Gastroesophageal sphincter (tissue), 4 donors: ENCODE results near the gene CUX1. TPM values are rescaled to one million over a fixed set of nuclear protein-coding genes. Genes with fewer than 3 reads are reported as not detected.

ENCODE experiments used
- ATAC-seq: fragments of 150-250 bp; one replicate; pipeline ENCODE4 v1.9.1; 2016; ENCODE audit warnings: mild to moderate bottlenecking, moderate library complexity
- H3K27ac ChIP-seq, 4 donors: fragments of 200-600 bp; sonication (generic) in 3 of 4; 1 replicate in 3 of 4; 2 replicates in 1 of 4; pipeline ENCODE4 v1.5.1; 2016 to 2019
- H3K27me3 ChIP-seq: fragments of 200-600 bp; sonication (generic); one replicate; pipeline ENCODE4 v1.5.1; 2019
- H3K36me3 ChIP-seq, 2 donors: fragments of 200-600 bp; sonication (generic); one replicate each; pipeline ENCODE4 v1.5.1; 2019; ENCODE audit warnings: control low read depth in 1 of 2
- H3K4me1 ChIP-seq, 3 donors: fragments of 200-600 bp; sonication (generic); 1 replicate in 2 of 3; 2 replicates in 1 of 3; pipeline ENCODE4 v1.5.1; 2016 to 2019; ENCODE audit warnings: control low read depth in 2 of 3
- H3K4me3 ChIP-seq, 2 donors: fragments of 200-600 bp; sonication (generic); one replicate each; pipeline ENCODE4 v1.5.1; 2019; ENCODE audit warnings: mild to moderate bottlenecking in 1 of 2, moderate library complexity in 1 of 2
- H3K9me3 ChIP-seq, 3 donors: fragments of 200-600 bp; sonication (generic); one replicate each; pipeline ENCODE4 v1.5.1; 2017 to 2019; ENCODE audit warnings: control low read depth in 2 of 3
- CTCF ChIP-seq, 4 experiments: fragments of 200-600 bp in 2 of 4; fragments of 450-650 bp in 2 of 4; sonication (generic) in 1 of 4; IDR thresholded peaks; one replicate each; pipeline ENCODE4 v1.5.1; 2017 to 2019; ENCODE audit warnings: antibody characterized with exemption in 4 of 4, mild to moderate bottlenecking in 2 of 4, moderate library complexity in 2 of 4
- EP300 ChIP-seq: sonication (generic); formaldehyde crosslinking; IDR thresholded peaks from one replicate; pipeline ENCODE4 v1.6.1; 2017; ENCODE audit warnings: antibody characterized with exemption, mild to moderate bottlenecking
- POLR2A ChIP-seq, 2 donors: fragments of 450-650 bp; IDR thresholded peaks; one replicate each; pipeline ENCODE4 v1.6.1; 2017; ENCODE audit warnings: antibody characterized with exemption in 2 of 2, mild to moderate bottlenecking in 2 of 2, moderate library complexity in 1 of 2
- POLR2AphosphoS5 ChIP-seq: sonication (generic); formaldehyde crosslinking; IDR thresholded peaks from one replicate; pipeline ENCODE4 v1.6.1; 2017; ENCODE audit warnings: antibody characterized with exemption
- WGBS, 2 donors: methylation state at CpG; one replicate each; pipeline ENCODE4 v1.1.5; 2018; ENCODE audit warnings: low coverage in 1 of 2; 5-methylcytosine and 5-hydroxymethylcytosine counted together
- total RNA-seq, 4 donors: library from RNA; depleted of rRNA; stranded (reverse); fragments of >200 nt; gene quantifications; one replicate each; pipeline ENCODE4 v1.1.0, GENCODE V29; 2016

Gene CUX1
- total RNA-seq, 4 donors from 2014 or later: 84.4 to 134 (median 110) TPM

- H3K27me3 ChIP-seq: no peaks in the 10 kb centered on the region
- 92 to 93% methylated on average over 2 to 4 of the region's 8 CpGs for WGBS, 2 donors
- H3K9me3 ChIP-seq: no peaks in the 10 kb centered on the region
- peaks cover 0 to 6% (median 0%) of the 10 kb centered on the region in 3 donors for H3K4me1 ChIP-seq
- no peak overlapping the region for H3K4me3 ChIP-seq
- H3K36me3 ChIP-seq: peaks cover 0 to 89% of the 10 kb centered on the region in 2 donors
- no peak overlapping the region for H3K27ac ChIP-seq
- TF ChIP-seq POLR2AphosphoS5 (no peak), CTCF (IDR thresholded peaks at IDR 0.05) (no peak), EP300 (no peak), POLR2A (IDR thresholded peaks at IDR 0.05) (no peak)
- ATAC-seq: no peak
Observed at GRCh38 chr7:102241431-102241830, 424.0 kb downstream of the CUX1 start.

- Histone ChIP-seq H3K36me3 (peaks cover 0 to 94% of the 10 kb centered on the region in 2 donors), H3K27me3 (no peaks in the 10 kb centered on the region)
- TF ChIP-seq POLR2A (IDR thresholded peaks at IDR 0.05) (no peak), CTCF (IDR thresholded peaks at IDR 0.05) (no peak), POLR2AphosphoS5 (no peak), EP300 (no peak)
Observed at GRCh38 chr7:102244601-102245000, 427.2 kb downstream of the CUX1 start.

GRCh38 chr7:102248081-102248455 is 430.6 kb downstream of the CUX1 start:
- Histone ChIP-seq H3K27ac (no peak overlapping the region), H3K36me3 (peaks cover 0 to 82% of the 10 kb centered on the region in 2 donors), H3K27me3 (no peaks in the 10 kb centered on the region), H3K4me1 (no peaks in the 10 kb centered on the region), H3K4me3 (no peak overlapping the region), H3K9me3 (no peaks in the 10 kb centered on the region)
- 81% methylated on average over 11 of the region's 14 CpGs; no CpG with 5 or more reads in 1 of the 2 donors for WGBS, 2 donors
- ATAC-seq: no peak
- no peak for TF ChIP-seq POLR2A (IDR thresholded peaks at IDR 0.05)
- no peak for TF ChIP-seq EP300
- TF ChIP-seq POLR2AphosphoS5: no peak
- no peak for TF ChIP-seq CTCF (IDR thresholded peaks at IDR 0.05)

More at GRCh38 chr7:102244601-102245000, 427.2 kb downstream of the CUX1 start:
- 90% methylated on average over 2 of the region's 4 CpGs; no CpG with 5 or more reads in 1 of the 2 donors for WGBS, 2 donors
- ATAC-seq: no peak
- Histone ChIP-seq H3K9me3 (no peaks in the 10 kb centered on the region), H3K4me3 (no peak overlapping the region), H3K4me1 (no peaks in the 10 kb centered on the region), H3K27ac (no peak overlapping the region)

GRCh38 chr7:102248456-102249395 is 431.3 kb downstream of the CUX1 start:
- Histone ChIP-seq H3K27me3 (no peaks in the 10 kb centered on the region), H3K4me3 (no peak overlapping the region), H3K4me1 (no peaks in the 10 kb centered on the region), H3K9me3 (no peaks in the 10 kb centered on the region), H3K27ac (no peak overlapping the region), H3K36me3 (peaks cover 0 to 82% of the 10 kb centered on the region in 2 donors)
- no peak for ATAC-seq
- WGBS, 2 donors: 100% methylated on average over 6 of the region's 117 CpGs; no CpG with 5 or more reads in 1 of the 2 donors
- TF ChIP-seq EP300 (no peak), POLR2AphosphoS5 (no peak), CTCF (IDR thresholded peaks at IDR 0.05) (no peak), POLR2A (IDR thresholded peaks at IDR 0.05) (no peak)
